ENCODE results near the gene ARHGAP45.

Gene ARHGAP45

GRCh38 chr19:1039646-1040475 lies 27.1 kb upstream of the ARHGAP45 start, which contains the start of gene ABCA7:
Gene ABCA7 (plus strand): TSS chr19:1040107. CDS start chr19:1041362, 1,255 bp downstream.
- DNase-seq (ENCODE audit: low read depth): peak; percentile 97

- DNase-seq (ENCODE audit: low read depth): peak; percentile 94
Measured at GRCh38 chr19:1040476-1041271, 26.3 kb upstream of the ARHGAP45 start.

GRCh38 chr19:1041272-1041834 lies 25.6 kb upstream of the ARHGAP45 start:
- no peak for DNase-seq (ENCODE audit: low read depth)

- no peak for DNase-seq (ENCODE audit: low read depth)
Measured at GRCh38 chr19:1041835-1042685, 24.9 kb upstream of the ARHGAP45 start.

- DNase-seq (ENCODE audit: low read depth): no peak
Measured at GRCh38 chr19:1042689-1043511, 24.1 kb upstream of the ARHGAP45 start.

- peak; percentile 50 for DNase-seq (ENCODE audit: low read depth)
Measured at GRCh38 chr19:1045247-1045603, 21.7 kb upstream of the ARHGAP45 start.

- no peak for DNase-seq (ENCODE audit: low read depth)
Measured at GRCh38 chr19:1046117-1046626, 20.8 kb upstream of the ARHGAP45 start.

- no peak for DNase-seq (ENCODE audit: low read depth)
Measured at GRCh38 chr19:1046836-1047695, 19.9 kb upstream of the ARHGAP45 start.

- DNase-seq (ENCODE audit: low read depth): no peak
Measured at GRCh38 chr19:1047696-1048147, 19.2 kb upstream of the ARHGAP45 start.

GRCh38 chr19:1049106-1049505 lies 17.9 kb upstream of the ARHGAP45 start:
- DNase-seq (ENCODE audit: low read depth): no peak

- no peak for DNase-seq (ENCODE audit: low read depth)
Measured at GRCh38 chr19:1049800-1050199, 17.2 kb upstream of the ARHGAP45 start.

- no peak for DNase-seq (ENCODE audit: low read depth)
Measured at GRCh38 chr19:1050989-1051788, 15.8 kb upstream of the ARHGAP45 start.

- DNase-seq (ENCODE audit: low read depth): no peak
Measured at GRCh38 chr19:1051791-1052190, 15.2 kb upstream of the ARHGAP45 start.

GRCh38 chr19:1052349-1052975 lies 14.5 kb upstream of the ARHGAP45 start:
- DNase-seq (ENCODE audit: low read depth): no peak

- DNase-seq (ENCODE audit: low read depth): no peak
Measured at GRCh38 chr19:1053176-1054101, 13.5 kb upstream of the ARHGAP45 start.

- no peak for DNase-seq (ENCODE audit: low read depth)
Measured at GRCh38 chr19:1054102-1055027, 12.6 kb upstream of the ARHGAP45 start.
